ENCODE data around the gene SLC9A5. TPM values are rescaled to one million over a fixed set of nuclear protein-coding genes. Genes with fewer than 3 reads are reported as not detected.

Gene SLC9A5
- total and polyA plus RNA-seq, 2 donors (not counting 3 experiments of a cell fraction or from before 2014, with no cell fraction given), result 2.7 to 2.8 TPM

DNA sequence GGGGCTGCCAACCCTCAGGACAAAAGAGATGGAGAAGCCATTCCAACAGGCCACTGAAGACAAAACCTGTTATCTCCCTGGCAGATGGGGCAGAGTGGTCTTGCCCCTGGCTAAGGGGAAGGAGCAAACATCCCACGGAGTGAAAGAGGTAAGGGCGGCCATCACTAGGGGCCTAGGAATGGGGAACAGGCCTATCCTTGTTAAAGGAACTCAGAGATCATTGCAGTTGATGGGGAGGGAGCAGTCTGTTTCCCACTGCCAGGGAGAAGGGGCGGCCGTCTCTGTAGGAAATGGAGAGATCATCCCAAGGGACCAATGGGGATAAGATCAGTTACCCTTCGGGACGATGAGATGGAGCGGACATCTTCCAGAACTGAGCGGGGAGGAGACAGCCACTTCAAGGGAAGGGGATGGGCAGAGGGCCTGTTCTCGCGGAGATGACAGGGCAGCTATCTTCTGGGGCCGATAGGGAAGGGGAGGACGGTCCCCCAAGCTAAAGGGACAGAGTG is 22.4 kb upstream of the SLC9A5 start:
- peaks cover 10 to 32% of the 10 kb centered on the region in 2 experiments for H3K36me3 ChIP-seq (ENCODE audit: control insufficient read depth in 2 of 2, extremely low read depth in 1 of 2, insufficient read depth in 2 of 2, low read length in 2 of 2)
- intact Hi-C loops (cut with micrococcal nuclease), result loop anchor here (1.0 to 5.0 kb wide), 2 partner anchors 20 to 34 kb away; partner anchors contain the start of genes E2F4 and EXOC3L1
- H3K27me3 ChIP-seq (ENCODE audit: control insufficient read depth in 2 of 2, insufficient read depth in 2 of 2, low read length in 2 of 2), result no peaks in the 10 kb centered on the region
- peak overlapping the region; percentile 42 for H3K4me2 ChIP-seq (ENCODE audit: insufficient read depth, low read length)
- FAIRE-seq (no peak), DNase-seq (ENCODE audit: low read depth, low spot score) (no peak)
- H3K4me3 ChIP-seq (replicated peaks in 1 of 3; ENCODE audit: insufficient read depth in 1 of 3, low read depth in 1 of 3, low read length in 3 of 3), result peak overlapping the region in 2 of 3 experiments; percentile 78 to 86
- H3K27ac ChIP-seq (ENCODE audit: insufficient read depth, low read depth, low read length), result no peak overlapping the region
- no peaks in the 10 kb centered on the region for H3K9me3 ChIP-seq (replicated peaks; ENCODE audit: control insufficient read depth, insufficient read depth, low read length)
- BruUV-seq (replicated peaks), result TSS peak; percentile 58
- peaks cover 18% of the 10 kb centered on the region for H3K4me1 ChIP-seq (ENCODE audit: control insufficient read depth, extremely low read depth, insufficient read depth, low read length)
- TF ChIP-seq, protein P1, sequence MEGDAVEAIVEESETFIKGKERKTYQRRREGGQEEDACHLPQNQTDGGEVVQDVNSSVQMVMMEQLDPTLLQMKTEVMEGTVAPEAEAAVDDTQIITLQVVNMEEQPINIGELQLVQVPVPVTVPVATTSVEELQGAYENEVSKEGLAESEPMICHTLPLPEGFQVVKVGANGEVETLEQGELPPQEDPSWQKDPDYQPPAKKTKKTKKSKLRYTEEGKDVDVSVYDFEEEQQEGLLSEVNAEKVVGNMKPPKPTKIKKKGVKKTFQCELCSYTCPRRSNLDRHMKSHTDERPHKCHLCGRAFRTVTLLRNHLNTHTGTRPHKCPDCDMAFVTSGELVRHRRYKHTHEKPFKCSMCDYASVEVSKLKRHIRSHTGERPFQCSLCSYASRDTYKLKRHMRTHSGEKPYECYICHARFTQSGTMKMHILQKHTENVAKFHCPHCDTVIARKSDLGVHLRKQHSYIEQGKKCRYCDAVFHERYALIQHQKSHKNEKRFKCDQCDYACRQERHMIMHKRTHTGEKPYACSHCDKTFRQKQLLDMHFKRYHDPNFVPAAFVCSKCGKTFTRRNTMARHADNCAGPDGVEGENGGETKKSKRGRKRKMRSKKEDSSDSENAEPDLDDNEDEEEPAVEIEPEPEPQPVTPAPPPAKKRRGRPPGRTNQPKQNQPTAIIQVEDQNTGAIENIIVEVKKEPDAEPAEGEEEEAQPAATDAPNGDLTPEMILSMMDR (IDR thresholded peaks at IDR 0.05; ENCODE audit: extremely low read depth in 1 of 2, insufficient read depth in 1 of 2, low read depth in 1 of 2, low read length in 2 of 2), result no peak
- TF ChIP-seq GATA2 (IDR thresholded peaks at IDR 0.05; ENCODE audit: insufficient read depth, insufficient read length, low read depth, low read length) (no peak), EZH2 (IDR thresholded peaks at IDR 0.05; ENCODE audit: borderline replicate concordance, low read depth, low read length, severe bottlenecking) (no peak)
- dilution Hi-C loops (cut with MboI; ENCODE audit: extremely low pct_ligation_motif_present, low sequenced_read_pairs), result no loop called here
- H2AFZ ChIP-seq (ENCODE audit: low read depth, low read length), result peak overlapping the region; percentile 12
- no peaks in the 10 kb centered on the region for H3K9me1 ChIP-seq (replicated peaks; ENCODE audit: control insufficient read depth, extremely low read depth, insufficient read depth, low read length)
- H3K9ac ChIP-seq (replicated peaks; ENCODE audit: extremely low read depth, insufficient read depth, low read length), result peak overlapping the region; percentile 40
- H4K20me1 ChIP-seq (replicated peaks; ENCODE audit: control insufficient read depth, extremely low read depth, insufficient read depth, low read length), result no peaks in the 10 kb centered on the region
- peaks cover 11% of the 10 kb centered on the region for H3K79me2 ChIP-seq (ENCODE audit: control insufficient read depth, insufficient read depth, low read length)
- ChIA-PET POLR2A (interaction anchor here (1.3 to 1.8 kb wide), 4 partner anchors 9 to 51 kb away, joined by 3 to 10 read pairs (median 8); partner anchors contain the start of gene FHOD1), CTCF (interaction anchor here (0.9 to 2.6 kb wide), 8 partner anchors 10 to 209 kb away, joined by 3 to 15 read pairs (median 5); partner anchors contain the start of gene FHOD1)

All from endothelial cell of umbilical vein (primary cell).